Kidney (tissue), 14 donors: ENCODE data around the gene RIN3. TPM values are rescaled to one million over a fixed set of nuclear protein-coding genes. Genes with fewer than 3 reads are reported as not detected.

Experiments used
- DNase-seq, 5 donors: peaks; one replicate each; pipeline ENCODE4 v3.0.0-alpha.2; 2013 to 2020
- FAIRE-seq: peaks from 2 replicates; lab custom pipeline; 2012; peaks lifted over from hg19 to GRCh38; lab: Jason Lieb, UNC
- H3K27ac ChIP-seq, 2 donors: one replicate each; pipeline ENCODE4 v1.7.0; 2013; ENCODE audit warnings: low read depth in 2 of 2, low read length in 2 of 2, inconsistent platforms in 1 of 2
- H3K27me3 ChIP-seq: one replicate; pipeline ENCODE4 v1.7.1; 2013; ENCODE audit warnings: low read length, inconsistent platforms; ENCODE audit not compliant: control insufficient read depth, insufficient read depth
- H3K36me3 ChIP-seq, 3 donors: one replicate each; pipeline versions ENCODE4 v1.7.0 to v1.7.1; 2013; ENCODE audit warnings: low read length in 3 of 3, control low read depth in 1 of 3, inconsistent platforms in 1 of 3; ENCODE audit not compliant: insufficient read depth in 3 of 3, control insufficient read depth in 2 of 3
- H3K4me1 ChIP-seq, 3 donors: one replicate each; pipeline versions ENCODE4 v1.7.0 to v1.7.1; 2013; ENCODE audit warnings: low read length in 3 of 3, inconsistent platforms in 1 of 3, low read depth in 1 of 3; ENCODE audit not compliant: control insufficient read depth in 2 of 3, insufficient read depth in 2 of 3
- H3K4me3 ChIP-seq, 3 donors: one replicate each; pipeline versions ENCODE4 v1.7.0 to v1.8.1; 2013; ENCODE audit warnings: low read length in 3 of 3, control low read depth in 1 of 3, inconsistent platforms in 1 of 3
- H3K9ac ChIP-seq, 3 donors: one replicate each; pipeline versions ENCODE4 v1.7.0 to v1.7.1; 2013; ENCODE audit warnings: low read length in 3 of 3, control low read depth in 1 of 3, inconsistent platforms in 1 of 3
- H3K9me3 ChIP-seq, 3 donors: one replicate each; pipeline versions ENCODE4 v1.7.0 to v1.7.1; 2013; ENCODE audit warnings: low read length in 3 of 3, control low read depth in 1 of 3, inconsistent platforms in 1 of 3; ENCODE audit not compliant: control insufficient read depth in 2 of 3, insufficient read depth in 1 of 3
- intact Hi-C: fragments of 100-400 bp; cut with DNase I; formaldehyde crosslinking; loops from one replicate; pipeline ENCODE4 v1.11.1; 2022
- polyA plus RNA-seq: library from polyadenylated mRNA; stranded (reverse); fragments of 350-450 nt; fragmentation: Illumina TruSeq; extraction: RNeasy Lipid Tissue Mini Kit (QIAGEN cat#74804); gene quantifications from one replicate; pipeline ENCODE4 v1.2.3, GENCODE V29; 2014; ENCODE audit warnings: low read depth, low replicate concordance; ENCODE audit not compliant: insufficient read depth
- total RNA-seq: library from RNA; stranded (reverse); fragmentation: NEBNext Ultra II Directional; extraction: Animal tissue kit (Norgen Biotek cat#: 25700); gene quantifications from one replicate; pipeline ENCODE4 v1.2.1, GENCODE V29; 2021
- TF ChIP-seq, protein P1 (sequence below): IDR thresholded peaks from 3 replicates; pipeline ENCODE4 v1.5.1; 2012; ENCODE audit warnings: mild to moderate bottlenecking, moderate library complexity, borderline replicate concordance; ENCODE audit not compliant: insufficient read depth; ENCODE audit errors: extremely low read depth
- donor health status: control.
- donor health status: control.
- donor health status: control.
- donor health status: control.
- donor health status: control.
- donor health status: DM: yes; HTN: yes; CAD: no.
- donor health status: Normal renal cell carcinoma (clear cell type).

Gene RIN3
- total and polyA plus RNA-seq, 2 donors from 2014 or later, result 7.1 to 30.4 TPM

- Histone ChIP-seq H3K36me3 (no peaks in the 10 kb centered on the region), H3K27ac (no peak overlapping the region), H3K9me3 (no peaks in the 10 kb centered on the region), H3K4me3 (no peak overlapping the region), H3K9ac (no peak overlapping the region), H3K4me1 (no peaks in the 10 kb centered on the region), H3K27me3 (no peaks in the 10 kb centered on the region)
- TF ChIP-seq, protein P1, sequence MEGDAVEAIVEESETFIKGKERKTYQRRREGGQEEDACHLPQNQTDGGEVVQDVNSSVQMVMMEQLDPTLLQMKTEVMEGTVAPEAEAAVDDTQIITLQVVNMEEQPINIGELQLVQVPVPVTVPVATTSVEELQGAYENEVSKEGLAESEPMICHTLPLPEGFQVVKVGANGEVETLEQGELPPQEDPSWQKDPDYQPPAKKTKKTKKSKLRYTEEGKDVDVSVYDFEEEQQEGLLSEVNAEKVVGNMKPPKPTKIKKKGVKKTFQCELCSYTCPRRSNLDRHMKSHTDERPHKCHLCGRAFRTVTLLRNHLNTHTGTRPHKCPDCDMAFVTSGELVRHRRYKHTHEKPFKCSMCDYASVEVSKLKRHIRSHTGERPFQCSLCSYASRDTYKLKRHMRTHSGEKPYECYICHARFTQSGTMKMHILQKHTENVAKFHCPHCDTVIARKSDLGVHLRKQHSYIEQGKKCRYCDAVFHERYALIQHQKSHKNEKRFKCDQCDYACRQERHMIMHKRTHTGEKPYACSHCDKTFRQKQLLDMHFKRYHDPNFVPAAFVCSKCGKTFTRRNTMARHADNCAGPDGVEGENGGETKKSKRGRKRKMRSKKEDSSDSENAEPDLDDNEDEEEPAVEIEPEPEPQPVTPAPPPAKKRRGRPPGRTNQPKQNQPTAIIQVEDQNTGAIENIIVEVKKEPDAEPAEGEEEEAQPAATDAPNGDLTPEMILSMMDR, result no peak
- DNase-seq, result no peak
- FAIRE-seq, result no peak
- intact Hi-C loops, result no loop called here
These were observed 6.8 kb downstream of the RIN3 start for GRCh38 chr14:92520102-92521057.

DNA sequence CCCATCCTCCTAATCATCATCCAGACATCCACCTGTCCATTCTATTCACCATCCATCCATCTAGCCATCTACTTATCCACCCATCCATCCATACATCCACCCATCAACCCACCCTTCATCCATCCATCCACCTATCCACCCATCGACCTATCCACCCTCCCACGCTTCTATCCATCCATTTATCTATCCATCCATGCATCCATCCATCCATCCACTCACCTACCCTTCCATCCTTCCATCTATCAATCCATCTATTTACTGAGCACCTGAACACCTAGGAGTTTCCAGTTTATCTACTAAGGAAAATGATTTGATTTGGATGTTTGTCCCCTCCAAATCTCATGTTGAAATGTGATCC is 7.5 kb downstream of the RIN3 start:
- Histone ChIP-seq H3K36me3 (no peaks in the 10 kb centered on the region), H3K27ac (no peak overlapping the region), H3K4me1 (no peaks in the 10 kb centered on the region), H3K9ac (no peak overlapping the region), H3K27me3 (no peaks in the 10 kb centered on the region), H3K9me3 (no peaks in the 10 kb centered on the region), H3K4me3 (no peak overlapping the region)
- intact Hi-C loops, result no loop called here
- FAIRE-seq (no peak), DNase-seq (no peak)
- TF ChIP-seq, protein P1, result no peak

DNA sequence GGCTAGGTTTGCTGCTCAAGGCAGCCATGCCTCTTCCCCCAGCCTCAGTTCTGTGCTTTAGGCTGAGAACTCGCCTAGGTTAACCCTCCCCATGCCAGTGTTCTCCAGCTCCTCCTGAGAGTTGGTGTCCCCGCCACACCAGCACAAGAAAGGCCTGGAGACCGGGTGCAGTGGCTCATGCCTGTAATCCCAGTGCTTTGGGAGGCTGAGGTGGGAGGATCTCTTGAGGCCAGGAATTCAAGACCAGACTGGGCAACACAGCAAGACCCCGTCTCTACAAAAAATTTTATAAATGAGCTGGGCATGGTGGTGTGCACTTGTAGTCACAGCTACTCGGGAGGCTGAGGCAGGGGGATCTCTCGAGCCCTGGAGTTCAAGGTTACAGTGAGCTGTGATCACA is 10.2 kb downstream of the RIN3 start:
- Histone ChIP-seq H3K36me3 (no peaks in the 10 kb centered on the region), H3K27me3 (no peaks in the 10 kb centered on the region), H3K27ac (no peak overlapping the region), H3K9ac (no peak overlapping the region), H3K4me3 (no peak overlapping the region), H3K4me1 (no peaks in the 10 kb centered on the region), H3K9me3 (no peaks in the 10 kb centered on the region)
- FAIRE-seq, result no peak
- intact Hi-C loops, result no loop called here
- DNase-seq, result no peak
- TF ChIP-seq, protein P1, result no peak
